PC-9 (cell line): Measurements from ENCODE around the gene GOLM1. TPM values are rescaled to one million over a fixed set of nuclear protein-coding genes. Genes with fewer than 3 reads are reported as not detected.

Experiments
- BruUV-seq: library from RNA; stranded (reverse); fragments of 400-500 nt; replicated peaks from 2 replicates; lab custom pipeline; 2021; lab: Mats Ljungman, UMichigan
- CTCF ChIA-PET: fragments of 300-600 bp; sonication (Branson Sonifier 250); formaldehyde crosslinking; loops from one replicate; lab custom pipeline; 2022; ENCODE audit warnings: antibody characterized with exemption; lab: Charles Lee
- POLR2A ChIA-PET: fragments of 300-600 bp; sonication (Branson Sonifier 250); formaldehyde crosslinking; loops from one replicate; lab custom pipeline; 2022; ENCODE audit warnings: antibody characterized with exemption; ENCODE audit not compliant: unreplicated experiment; lab: Charles Lee
- DNase-seq, 2 experiments: peaks; one replicate each; pipeline versions ENCODE4 v3.0.0 to v3.0.0-alpha.2; 2015 to 2022; ENCODE audit warnings: mixed read lengths in 1 of 2
- H2AFZ ChIP-seq: fragments of 200-600 bp; sonication (generic); 2 replicates; pipeline ENCODE4 v1.8.1; 2017; ENCODE audit warnings: antibody characterized with exemption
- H3F3A ChIP-seq: fragments of 200-600 bp; sonication (generic); 2 replicates; pipeline ENCODE4 v1.8.1; 2017; ENCODE audit warnings: antibody characterized with exemption, mild to moderate bottlenecking, low read depth; ENCODE audit not compliant: insufficient read depth
- H3K27ac ChIP-seq: fragments of 200-600 bp; sonication (generic); 2 replicates; pipeline ENCODE4 v1.6.1; 2016; ENCODE audit warnings: mixed run types
- H3K27me3 ChIP-seq: fragments of 200-600 bp; sonication (generic); 2 replicates; pipeline ENCODE4 v1.6.1; 2016; ENCODE audit warnings: low read depth, mixed run types; ENCODE audit not compliant: insufficient read depth
- H3K36me3 ChIP-seq: fragments of 200-600 bp; sonication (generic); 2 replicates; pipeline ENCODE4 v1.6.1; 2016; ENCODE audit warnings: low read depth, mixed run types
- H3K4me1 ChIP-seq: fragments of 200-600 bp; sonication (generic); replicated peaks from 2 replicates; pipeline ENCODE4 v1.6.1; 2016; ENCODE audit warnings: mixed run types; ENCODE audit not compliant: insufficient read depth
- H3K4me2 ChIP-seq: fragments of 200-600 bp; sonication (generic); 2 replicates; pipeline ENCODE4 v1.6.1; 2017; ENCODE audit warnings: mixed run types
- H3K4me3 ChIP-seq: fragments of 200-600 bp; sonication (generic); 2 replicates; pipeline ENCODE4 v1.6.1; 2016; ENCODE audit warnings: mixed run types
- H3K79me2 ChIP-seq: fragments of 200-600 bp; sonication (generic); 2 replicates; pipeline ENCODE4 v1.6.1; 2017; ENCODE audit warnings: low read depth, mixed run types
- H3K9me2 ChIP-seq: fragments of 200-600 bp; sonication (generic); 2 replicates; pipeline ENCODE4 v1.8.1; 2017; ENCODE audit warnings: mild to moderate bottlenecking; ENCODE audit not compliant: insufficient read depth
- H3K9me3 ChIP-seq: fragments of 200-600 bp; sonication (generic); 2 replicates; pipeline ENCODE4 v1.8.1; 2016; ENCODE audit warnings: low read depth; ENCODE audit not compliant: insufficient read depth
- H4K20me1 ChIP-seq: fragments of 200-600 bp; sonication (generic); 2 replicates; pipeline ENCODE4 v1.8.1; 2017; ENCODE audit not compliant: insufficient read depth
- CTCF ChIP-seq: fragments of 200-600 bp; sonication (generic); conservative IDR thresholded peaks from 2 replicates; pipeline ENCODE4 v1.6.1; 2017; ENCODE audit warnings: mixed run types, antibody characterized with exemption, mild to moderate bottlenecking, moderate library complexity
- EZH2 ChIP-seq: fragments of 200-600 bp; sonication (generic); IDR thresholded peaks from 2 replicates; pipeline ENCODE4 v1.8.0; 2017; ENCODE audit warnings: antibody characterized with exemption, low read depth
- intact Hi-C: fragments of 100-400 bp; cut with micrococcal nuclease; formaldehyde crosslinking; loops from one replicate; pipeline ENCODE4 v1.10.0; 2022; ENCODE audit not compliant: unreplicated experiment
- total RNA-seq: library from RNA; stranded (reverse); gene quantifications from 2 replicates; pipeline ENCODE4 v1.2.3, GENCODE V29; 2021

GOLM1 gene
- total RNA-seq, 1 experiment from 2014 or later = 94.7 TPM

GRCh38 chr9:85981369-85981768 is 118.0 kb downstream of the GOLM1 start:
- Histone ChIP-seq H3K4me1 (no peaks in the 10 kb centered on the region), H3K36me3 (peaks cover 47% of the 10 kb centered on the region), H3K79me2 (no peaks in the 10 kb centered on the region), H3K9me3 (no peaks in the 10 kb centered on the region), H3K27me3 (no peaks in the 10 kb centered on the region), H3K4me2 (no peak overlapping the region), H3K27ac (no peak overlapping the region), H3K9me2 (0 out of 2 replicates have a peak, but pooled peaks cover 6% of the 10 kb centered on the region), H3F3A (no peaks in the 10 kb centered on the region), H2AFZ (no peak overlapping the region), H3K4me3 (no peak overlapping the region), H4K20me1 (no peaks in the 10 kb centered on the region)
- ChIA-PET CTCF (no interaction called here), POLR2A (no interaction called here)
- intact Hi-C loops = no loop called here
- no peak for DNase-seq
- TF ChIP-seq EZH2 (no peak), CTCF (no peak)
- BruUV-seq = no TSS peak

DNA sequence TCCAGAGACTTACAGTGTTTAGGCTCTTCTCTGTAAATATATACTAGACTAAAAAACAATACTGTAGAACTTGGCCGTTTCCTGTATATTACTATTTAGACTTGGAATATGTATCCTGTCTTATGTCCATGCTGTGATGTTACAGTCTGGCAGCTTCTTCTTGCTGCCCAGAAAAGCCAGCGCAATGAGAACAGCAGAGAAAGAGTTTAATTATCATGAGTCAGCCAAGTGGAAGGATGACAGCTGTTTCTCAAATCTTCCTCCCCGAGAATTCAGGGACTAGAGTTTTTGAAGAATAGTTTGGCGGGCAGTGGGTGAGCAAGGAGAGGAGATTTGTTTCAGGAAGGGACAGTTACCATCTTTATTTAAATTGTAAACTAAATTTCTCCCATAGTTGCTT is 120.9 kb downstream of the GOLM1 start:
- Histone ChIP-seq H3K4me3 (no peak overlapping the region), H3K9me2 (no peaks in the 10 kb centered on the region), H3F3A (no peaks in the 10 kb centered on the region), H3K27me3 (no peaks in the 10 kb centered on the region), H4K20me1 (no peaks in the 10 kb centered on the region), H3K9me3 (no peaks in the 10 kb centered on the region), H3K4me2 (no peak overlapping the region), H3K4me1 (no peaks in the 10 kb centered on the region), H3K27ac (no peak overlapping the region), H3K79me2 (no peaks in the 10 kb centered on the region), H2AFZ (no peak overlapping the region), H3K36me3 (peaks cover 37% of the 10 kb centered on the region)
- BruUV-seq = no TSS peak
- intact Hi-C loops = no loop called here
- ChIA-PET POLR2A (no interaction called here), CTCF (no interaction called here)
- TF ChIP-seq EZH2 = no peak
- no peak for TF ChIP-seq CTCF
- DNase-seq = no peak

Other genes starting within 250 kb of the GOLM1 start
- gene NAA35, start 158.4 kb downstream of the GOLM1 start, total RNA-seq = 33.3 and 33.6 TPM in 2 replicates
- 0.48 and 0.52 TPM in 2 replicates for gene C9orf153, start 160.1 kb upstream of the GOLM1 start, total RNA-seq
- gene ISCA1, start 183.0 kb upstream of the GOLM1 start, total RNA-seq = 21.5 and 29.6 TPM in 2 replicates